Measurements from ENCODE around the gene MECR.

MECR gene

DNA sequence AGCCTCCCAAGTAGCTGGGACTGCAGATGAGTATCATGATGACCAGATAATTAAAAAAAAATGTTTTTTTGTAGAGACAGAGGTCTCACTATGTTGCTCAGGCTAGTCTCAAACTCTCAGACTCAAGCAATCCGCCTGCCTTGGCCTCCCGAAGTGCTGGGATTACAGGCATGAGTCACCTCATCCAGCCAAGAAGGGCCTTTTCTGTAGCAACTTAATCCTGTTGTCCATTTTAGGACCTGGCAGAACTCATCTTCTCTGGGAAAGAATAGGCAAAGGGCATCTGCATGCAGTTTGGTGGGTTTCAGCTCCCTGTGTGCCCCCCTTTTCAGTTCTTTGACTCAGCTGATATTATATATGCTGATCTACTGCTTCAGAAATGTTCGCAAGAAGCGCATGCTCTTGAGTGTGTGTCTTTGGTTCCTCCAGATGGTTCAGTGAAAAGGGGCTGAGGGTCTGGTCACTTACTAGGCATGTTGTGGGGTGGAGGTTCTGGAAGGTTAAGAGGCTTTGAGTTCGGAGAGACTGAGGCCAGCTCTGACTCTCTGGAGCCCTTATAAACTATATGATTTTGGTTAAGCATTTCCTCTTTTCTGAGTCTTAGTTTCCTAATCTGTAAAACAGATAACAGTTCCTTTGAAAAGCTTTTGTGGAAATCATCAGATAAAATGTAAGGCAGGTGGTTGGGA is 29.7 kb downstream of the MECR start:
- DNase-seq = no peak

DNA sequence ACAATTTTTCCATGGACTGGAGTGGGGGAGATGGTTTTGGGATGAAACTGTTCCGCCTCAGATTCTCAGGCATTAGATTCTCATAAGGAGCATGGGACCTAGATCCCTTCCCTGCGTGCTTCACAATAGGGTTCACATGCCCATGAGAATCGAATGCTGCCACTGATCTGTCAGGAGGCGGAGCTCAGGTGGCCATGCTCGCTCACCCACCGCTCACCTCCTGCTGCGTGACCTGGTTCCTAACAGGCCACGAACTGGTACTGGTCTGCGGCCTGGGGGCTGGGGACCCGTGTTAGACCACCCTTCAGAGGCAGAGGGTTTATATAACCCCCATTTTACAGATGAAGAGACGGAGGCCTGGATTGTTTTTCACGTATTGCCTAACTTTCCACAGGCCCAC is 32.7 kb downstream of the MECR start:
- no peak for DNase-seq

DNA sequence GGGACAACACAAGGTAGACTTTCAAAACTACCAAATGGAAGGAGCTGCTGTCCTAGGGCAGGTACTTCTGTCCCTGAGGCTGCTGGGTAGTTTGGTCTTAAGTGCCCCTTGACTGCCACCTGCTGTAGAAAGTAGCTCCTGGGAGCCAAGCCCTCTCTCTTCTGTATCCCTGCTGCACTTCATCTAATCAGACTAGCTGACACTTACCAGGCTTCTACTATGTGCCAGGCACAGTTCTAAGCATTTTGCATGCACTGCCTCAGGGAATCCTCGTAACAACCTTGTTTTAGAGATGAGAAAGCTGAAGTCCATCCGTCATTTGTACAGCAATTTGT is 33.2 kb downstream of the MECR start:
- DNase-seq = no peak

DNA sequence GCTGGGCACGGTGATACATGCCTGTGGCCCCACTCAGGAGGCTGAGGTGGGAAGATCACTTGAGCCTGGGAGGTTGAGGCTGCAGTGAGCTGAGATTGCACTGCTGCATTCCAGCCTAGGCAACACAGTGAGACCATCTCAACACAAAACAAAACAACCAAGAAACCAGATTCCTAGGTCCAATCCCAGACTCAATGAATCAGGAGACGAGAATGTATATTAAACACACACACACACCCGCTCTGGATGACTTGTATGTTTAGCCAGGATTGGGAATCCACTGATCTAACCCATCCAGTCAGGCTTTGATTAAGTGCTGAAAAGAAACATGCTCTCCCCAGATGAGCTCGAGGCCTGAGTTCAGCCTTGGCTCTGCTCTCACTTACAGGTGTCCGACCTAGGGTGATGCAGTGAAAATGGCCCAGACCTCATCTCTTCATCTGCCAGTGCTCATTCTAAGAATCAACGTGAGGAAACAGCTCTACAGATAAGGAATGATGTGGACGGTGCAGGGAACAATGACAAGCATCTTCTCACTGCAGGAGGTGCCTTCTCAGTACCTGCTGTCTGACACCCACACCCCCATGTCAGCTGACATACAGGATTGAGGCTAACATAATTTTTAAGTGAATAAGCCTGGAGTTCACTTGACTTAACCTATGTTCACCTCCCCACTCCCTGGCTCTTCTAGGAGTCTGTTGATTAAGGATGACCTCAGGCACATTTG is 33.7 kb downstream of the MECR start:
- no peak for DNase-seq

DNA sequence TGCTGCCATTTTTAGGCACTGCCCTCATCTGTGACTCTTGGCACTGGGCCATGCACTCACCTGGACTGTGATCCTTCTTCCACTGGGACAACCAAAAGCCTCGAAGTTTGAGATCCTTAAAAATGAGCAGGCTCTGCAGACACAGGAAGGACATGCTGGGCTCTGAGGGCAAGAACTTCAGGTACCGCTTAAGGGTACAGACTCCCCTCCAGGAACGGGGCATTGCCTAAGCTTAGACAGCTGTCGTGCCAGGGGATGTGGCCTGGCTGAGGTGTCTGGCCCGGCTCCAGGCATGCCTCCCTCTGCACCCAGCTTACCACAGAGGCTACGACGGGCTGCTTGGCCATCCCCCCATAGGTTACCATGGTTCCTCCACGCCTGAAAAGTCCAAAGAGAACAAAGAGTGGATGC is 34.8 kb downstream of the MECR start:
- DNase-seq = no peak

DNA sequence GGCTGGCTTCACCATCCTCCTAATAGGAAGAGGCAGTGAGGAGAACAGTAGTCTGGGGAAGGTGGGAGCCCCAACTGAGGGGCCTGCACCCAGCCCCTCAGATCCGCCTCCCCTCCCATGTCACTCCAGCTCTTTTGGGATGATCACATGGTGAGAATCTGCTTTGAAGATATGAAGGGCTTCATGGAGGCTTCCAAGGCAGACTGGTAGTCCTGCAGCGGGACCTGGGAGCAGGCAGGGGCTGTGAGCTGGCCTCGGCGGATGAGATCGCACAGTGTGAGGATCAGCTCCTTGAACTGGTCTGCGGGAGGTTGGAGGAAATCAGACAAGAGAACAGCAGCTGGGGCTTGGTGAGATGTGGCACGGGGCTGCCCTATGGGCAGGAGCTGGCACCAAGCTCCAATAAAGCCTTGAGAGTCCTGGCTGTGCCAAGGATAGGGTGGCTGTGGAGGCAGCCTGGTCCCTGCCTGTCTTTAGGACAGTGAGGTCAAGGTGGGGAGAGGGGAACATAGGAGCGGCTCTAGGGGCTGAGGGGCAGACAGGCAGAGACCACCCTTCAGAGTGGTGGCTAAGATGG is 36.8 kb downstream of the MECR start:
- DNase-seq = no peak

DNA sequence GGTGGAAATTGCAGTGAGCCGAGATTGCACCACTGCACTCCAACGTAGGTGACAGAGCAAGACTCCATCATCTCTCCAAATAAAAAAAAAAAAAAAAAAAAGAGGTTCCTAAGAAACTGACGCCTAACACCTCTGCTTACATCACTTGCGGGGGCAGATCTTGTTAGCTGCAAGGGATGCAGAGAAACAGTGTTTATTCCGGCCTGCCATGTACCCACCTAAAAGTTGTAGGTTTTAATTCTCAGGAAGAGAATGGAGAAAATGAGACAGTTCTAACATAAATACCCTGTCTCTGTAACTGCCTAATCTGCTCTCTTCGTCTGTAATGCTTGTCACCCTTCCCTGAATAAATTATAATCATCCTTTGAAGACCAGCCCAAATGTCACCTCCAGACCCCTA is 40.0 kb downstream of the MECR start:
- no peak for DNase-seq

DNA sequence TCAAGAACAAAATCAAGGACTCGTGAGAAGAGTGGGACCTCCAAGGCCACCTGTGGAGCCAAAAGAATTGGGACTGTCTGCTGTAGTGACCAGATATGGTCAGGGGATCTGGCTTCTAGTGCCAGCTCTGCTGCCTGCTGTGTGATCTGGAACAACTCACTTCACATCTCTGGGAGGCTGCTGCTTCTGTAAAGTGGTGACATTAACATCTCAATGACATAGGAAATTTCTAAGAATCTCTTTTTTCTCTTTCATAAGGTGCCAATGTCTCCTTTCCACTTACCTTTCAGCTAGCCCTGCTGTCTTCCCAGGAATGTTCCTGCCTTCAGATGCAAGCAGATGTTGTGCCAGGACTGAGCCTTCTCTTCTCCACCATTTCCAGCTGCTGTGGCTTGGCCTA is 44.0 kb downstream of the MECR start:
- no peak for DNase-seq

DNA sequence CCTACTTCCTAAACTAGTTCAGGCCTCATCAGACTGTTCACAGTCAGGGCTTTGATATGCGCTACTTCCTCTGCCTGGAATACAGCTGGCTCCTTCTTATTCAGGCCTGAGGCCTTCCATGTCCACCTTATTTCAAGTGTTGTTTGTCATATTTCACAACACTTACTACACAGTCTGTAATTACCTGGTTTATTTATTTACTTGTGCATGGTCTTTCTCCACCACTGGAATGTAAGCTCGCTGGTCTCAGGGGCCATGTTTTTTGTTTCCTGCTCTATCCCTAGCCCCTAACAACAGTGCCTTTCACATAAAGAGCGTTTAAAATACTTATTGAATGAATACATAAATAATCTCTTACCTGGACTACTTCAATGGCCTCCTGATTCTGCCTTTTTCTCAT is 44.5 kb downstream of the MECR start:
- no peak for DNase-seq

DNA sequence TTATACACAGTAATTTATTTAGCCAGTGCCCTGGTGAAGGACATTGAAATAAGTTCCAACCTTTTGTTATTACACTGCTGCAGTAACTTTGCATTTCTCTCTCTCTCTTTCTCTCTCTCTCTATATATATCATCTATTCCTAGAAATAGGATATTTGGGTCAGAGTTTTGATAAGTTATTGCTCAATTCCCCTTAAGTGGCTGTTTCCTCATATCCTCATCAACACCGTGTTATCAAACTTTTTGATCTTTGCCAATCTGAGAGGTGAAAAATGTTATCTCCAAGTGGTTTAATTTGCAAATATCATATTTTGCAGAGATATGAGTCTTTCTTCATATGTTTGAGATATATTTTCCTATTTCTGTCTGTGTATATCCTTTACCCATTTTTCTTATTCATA is 47.4 kb downstream of the MECR start:
- no peak for DNase-seq

DNA sequence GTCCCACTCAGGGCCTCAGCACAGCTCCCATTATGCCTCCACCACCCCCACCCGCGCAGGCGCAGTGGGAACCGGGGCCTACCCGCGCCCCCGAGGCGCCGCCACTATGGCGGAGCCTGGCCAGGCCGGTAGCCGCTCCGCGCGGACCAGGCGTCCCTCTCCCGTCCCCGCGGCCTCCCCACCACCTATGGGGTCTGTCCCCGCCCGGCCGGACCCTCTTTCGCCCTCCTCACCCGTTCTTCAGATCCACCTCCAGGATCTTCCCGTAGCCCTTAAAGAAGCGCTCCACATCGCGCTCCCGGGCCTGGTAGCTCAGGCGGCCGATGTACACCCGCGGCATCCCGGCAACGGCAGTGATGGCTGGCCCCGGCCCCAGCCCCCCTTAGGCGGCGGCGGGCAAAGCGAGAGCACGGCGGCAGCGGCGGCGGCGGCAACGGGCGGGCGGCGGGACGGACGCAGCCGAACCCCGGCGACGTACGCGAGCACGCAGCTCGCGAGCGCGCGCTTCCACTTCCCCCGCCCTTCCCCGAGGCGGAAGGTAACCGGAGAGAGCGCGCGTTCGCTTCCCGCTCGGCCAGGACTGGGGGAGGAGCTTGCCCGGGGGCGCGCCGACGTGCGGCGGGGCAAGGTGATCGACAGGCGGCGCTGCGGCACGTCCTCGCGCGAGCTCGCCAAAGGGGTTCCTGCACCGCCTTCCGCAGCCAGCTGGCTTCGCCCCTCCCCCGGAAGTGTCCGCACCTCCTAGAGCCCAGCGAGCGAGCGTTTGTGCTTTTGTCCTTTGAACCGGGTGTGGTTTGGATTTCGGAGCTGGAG is 49.1 kb downstream of the MECR start, which contains the start of gene SRSF4:
TSS of gene SRSF4 (minus strand) at position 488 of the 813 bp plus-strand sequence. CDS start at position 340, 148 bp downstream.
- peak; percentile 99 for DNase-seq

DNA sequence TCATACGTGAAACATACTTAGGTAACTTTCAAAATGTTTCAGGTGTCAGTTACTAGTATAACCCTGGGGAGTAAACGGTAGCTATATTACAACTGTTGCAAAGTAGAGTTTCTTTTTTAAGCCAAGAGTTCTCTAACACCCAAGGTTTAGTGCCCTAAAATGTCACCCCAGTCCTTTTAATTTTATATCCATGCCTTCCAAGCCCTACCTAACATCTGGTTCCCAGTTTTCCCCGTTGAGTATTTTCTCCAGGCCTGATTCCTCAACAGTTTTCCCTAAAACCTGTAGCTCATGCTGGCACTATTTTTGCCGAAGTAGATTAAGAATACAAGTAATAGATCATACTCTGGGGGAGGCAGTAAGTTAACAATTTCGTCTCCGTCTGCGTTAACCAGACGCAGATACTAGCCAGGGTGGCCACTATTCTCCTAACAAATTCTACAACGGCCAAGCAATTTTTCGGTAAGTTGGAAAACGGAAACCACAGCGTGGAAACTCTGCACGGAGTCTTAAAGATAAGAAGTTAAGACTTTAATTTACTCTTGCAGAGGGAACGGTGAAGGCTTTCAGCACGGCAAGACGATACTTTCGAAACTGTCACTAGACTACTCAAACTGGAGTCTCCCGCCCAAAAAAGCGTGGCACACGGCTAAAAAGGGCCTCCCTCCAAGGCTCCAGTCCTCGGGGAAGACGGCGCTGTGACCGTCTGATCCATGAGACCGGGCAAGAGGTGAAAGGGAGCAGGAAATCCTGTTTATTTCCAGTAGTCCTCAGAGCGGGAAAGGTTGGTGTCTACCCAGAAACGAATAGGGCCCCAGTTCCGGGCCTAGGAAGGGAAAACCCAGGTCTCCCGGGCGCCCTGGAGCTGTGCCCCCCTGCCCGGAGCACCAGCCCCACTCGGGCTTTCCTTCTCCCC is 50.0 kb downstream of the MECR start:
- peak in 1 of 2 donors; percentile 33 for DNase-seq

DNA sequence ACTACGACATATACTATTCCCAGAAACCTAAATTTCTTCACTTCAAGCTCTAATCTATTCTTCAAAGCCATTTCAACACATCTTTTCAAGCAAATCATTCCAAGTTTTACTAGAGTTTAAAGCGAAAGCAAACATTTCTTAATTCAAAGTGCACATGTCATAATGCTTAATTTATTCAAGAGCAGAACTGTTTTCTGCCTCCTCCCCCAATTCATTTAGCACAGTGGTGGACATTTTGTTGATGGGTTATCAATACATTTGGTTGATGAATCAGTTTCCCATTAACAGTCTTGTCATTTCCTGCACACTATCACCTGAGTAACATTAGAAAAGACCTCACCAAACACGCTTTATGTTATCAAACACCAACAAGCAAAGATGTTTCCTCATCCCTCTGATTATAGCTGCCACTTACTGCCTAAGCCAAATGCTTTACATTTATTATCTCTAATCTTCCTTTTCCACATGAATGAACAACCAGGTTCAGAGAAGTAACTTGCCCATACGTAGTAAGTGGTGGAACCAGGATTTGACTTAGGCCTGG is 51.0 kb downstream of the MECR start:
- DNase-seq = peak in 1 of 2 donors; percentile 64

DNA sequence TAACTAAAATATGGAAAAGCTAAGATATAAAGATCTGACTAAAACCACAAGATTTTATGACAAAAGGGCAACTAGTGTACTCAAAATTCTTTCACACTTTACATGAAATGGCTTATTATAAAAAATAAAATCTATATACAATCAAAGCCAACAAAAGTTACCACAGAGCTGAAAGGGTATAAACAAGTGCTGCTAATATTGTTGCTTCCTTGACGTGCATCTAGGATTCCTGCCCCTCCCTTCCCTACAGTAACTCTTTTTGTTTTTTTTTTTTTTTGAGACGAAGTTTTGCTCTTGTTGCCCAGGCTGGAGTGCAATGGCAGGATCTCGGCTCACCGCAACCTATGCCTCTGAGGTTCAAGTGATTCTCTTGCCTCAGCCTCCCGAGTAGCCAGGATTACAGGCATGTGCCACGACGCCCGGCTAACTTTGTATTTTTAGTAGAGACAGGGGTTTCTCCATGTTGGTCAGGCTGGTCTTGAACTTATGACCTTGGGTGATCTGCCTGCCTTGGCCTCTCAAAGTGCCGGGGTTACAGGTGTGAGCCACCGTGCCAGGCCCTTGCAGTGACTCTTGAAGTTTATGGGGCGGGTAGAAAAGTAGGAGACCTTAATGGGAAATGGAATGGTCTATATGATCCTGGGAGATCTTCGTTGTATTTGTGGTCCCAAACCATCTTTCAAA is 53.6 kb downstream of the MECR start:
- no peak for DNase-seq

DNA sequence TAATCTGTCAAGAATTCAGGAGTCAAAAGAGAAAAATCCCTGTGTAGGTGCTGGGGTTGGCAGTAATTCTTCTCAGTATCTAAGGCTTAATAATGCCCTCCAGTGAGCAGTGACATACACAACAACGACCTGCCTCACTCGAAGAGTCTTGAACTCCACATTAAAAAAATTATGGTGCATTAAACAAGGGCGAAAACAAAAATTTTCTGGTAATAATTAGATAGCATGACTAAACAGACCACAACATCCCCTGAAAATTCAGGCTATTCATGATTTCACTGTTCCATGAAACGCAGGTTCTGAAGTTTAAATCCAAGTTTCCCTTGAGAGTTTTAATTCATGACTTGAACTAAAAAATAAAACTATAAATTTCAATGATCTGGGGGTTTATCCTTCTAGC is 54.2 kb downstream of the MECR start:
- DNase-seq = no peak

DNA sequence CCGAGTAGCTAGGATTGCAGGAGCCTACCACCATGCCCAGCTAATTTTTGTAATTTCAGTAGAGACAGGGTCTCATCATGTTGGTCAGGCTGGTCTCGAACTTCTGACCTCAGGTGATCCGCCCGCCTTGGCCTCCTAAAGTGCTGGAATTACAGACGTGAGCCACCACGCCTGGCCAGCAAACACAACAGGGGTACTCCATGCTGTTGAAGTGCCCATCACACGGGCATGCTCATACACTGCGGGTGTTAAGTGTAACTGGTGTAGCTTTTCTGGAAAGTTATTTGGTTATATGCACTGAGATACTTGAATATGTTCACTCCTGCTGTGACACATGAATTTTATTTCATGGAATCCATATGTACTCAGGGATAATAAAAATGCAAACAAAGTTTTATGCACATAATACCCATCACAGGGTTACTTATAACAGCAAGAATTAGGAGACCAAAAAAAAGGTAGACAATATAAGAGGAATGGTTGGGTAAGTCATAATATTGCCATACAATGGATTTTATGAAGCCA is 58.3 kb downstream of the MECR start:
- no peak for DNase-seq

DNA sequence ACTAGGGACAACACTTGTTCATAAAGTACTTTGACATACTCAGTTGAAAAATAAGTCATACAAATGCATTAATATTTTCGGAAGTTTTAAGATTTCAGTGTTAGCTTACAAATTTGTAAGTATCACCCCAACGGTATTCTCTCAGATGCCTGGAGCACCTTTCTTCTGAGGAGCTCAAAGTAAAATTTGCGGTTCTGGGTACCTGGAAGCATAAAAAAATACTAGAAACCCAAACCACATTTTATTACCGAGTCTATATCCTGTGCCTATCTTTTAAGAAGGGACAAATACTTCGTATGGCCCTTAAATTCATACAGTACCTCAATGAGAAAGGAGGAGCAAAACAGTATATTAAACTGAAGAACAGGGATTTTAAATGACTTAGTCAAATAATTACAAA is 59.2 kb downstream of the MECR start:
- DNase-seq = no peak

DNA sequence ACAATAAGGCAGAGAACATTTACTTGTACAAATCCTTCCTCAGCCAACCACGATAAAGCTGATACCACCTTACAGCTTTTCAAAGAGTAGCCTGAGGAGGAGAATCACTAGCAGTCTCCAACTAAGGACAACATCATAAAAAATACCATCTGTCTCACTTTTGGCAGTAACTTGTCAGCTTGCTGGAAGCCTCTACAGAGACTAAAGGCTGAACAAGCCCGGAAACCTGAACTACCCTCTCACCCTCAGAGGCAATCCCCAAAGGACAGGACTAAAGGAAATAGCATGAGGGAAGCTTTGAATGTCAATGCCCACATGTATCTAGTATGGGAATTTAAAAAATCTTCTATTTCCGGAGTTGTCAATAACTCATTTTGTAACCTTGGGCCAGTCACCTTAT is 59.6 kb downstream of the MECR start:
- no peak for DNase-seq

DNA sequence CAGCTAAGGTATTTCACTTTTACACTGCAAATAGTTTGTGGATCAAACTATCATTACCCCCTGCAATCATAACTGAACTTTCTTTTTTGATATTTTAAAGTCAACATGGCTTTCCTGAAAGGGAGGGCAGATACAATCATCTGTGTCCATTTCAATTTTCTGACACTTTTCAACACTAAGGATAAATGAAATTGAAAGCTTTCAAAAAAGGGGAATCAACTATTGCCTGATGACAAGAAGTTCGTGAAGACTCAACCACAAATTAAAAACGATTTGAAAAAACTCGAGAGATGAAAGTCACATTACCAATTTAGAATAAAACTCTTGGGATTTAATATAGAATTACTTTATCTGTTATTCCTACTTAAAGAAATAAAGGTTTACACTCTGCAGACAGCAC is 60.8 kb downstream of the MECR start:
- no peak for DNase-seq

DNA sequence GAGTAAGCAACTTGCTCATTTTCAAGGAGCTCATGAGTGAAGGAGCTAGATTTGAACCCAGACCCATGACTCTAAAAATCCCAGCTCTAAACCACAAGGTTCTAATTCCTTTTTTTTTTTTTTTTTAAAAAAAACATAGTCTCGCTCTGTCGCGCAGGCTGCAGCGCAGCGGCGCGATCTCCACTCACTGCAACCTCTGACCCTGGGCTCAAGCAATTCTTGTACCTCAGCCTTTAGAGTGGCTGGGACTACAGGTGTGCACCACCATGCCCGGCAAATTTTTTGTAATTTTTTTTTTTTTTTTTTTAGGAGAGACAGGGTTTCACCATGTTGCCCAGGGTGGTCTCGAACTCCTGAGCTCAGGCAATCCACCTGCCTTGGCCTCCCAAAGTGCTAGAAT is 62.8 kb downstream of the MECR start:
- DNase-seq = no peak

DNA sequence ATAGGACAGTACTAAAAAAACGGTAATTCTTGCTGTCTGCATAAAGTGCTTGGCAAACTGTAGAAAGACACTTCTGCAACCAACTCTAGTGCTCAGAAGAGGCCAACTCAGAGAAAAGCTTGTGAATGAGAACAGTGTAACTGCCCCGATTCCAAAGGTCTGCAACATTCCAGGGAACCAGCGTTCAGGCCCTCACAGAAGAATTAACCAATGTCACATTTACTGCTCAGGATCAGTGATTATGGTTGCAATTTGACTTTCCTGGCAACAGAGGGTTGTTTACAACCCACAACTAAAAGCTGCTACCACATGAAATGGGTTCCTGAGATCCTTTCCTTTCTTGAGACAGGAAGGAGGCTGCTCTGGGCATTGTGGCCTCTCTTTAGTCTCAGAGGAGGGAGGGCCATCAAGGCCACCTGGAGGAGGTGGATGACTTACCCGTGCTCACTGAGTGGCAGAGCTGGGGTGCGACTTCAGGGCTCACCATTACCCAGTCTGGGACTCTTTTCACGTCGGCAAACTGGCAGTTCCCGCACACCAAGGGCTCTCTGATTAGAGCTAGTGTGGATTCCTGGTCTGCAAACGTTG is 64.3 kb downstream of the MECR start:
- DNase-seq = no peak

Data from inflammatory macrophage (primary cell).